Measurements from ENCODE around the gene MACROD2.

Gene MACROD2

GRCh38 chr20:15411781-15412180 lies 1416.5 kb downstream of the MACROD2 start:
- no peak for DNase-seq (ENCODE audit: low read depth, low spot score)

GRCh38 chr20:15415908-15416307 lies 1420.6 kb downstream of the MACROD2 start:
- no peak for DNase-seq (ENCODE audit: low read depth, low spot score)

GRCh38 chr20:15419856-15420255 lies 1424.5 kb downstream of the MACROD2 start:
- DNase-seq (ENCODE audit: low read depth, low spot score): no peak

- no peak for DNase-seq (ENCODE audit: low read depth, low spot score)
Observed at GRCh38 chr20:15422966-15423365, 1427.7 kb downstream of the MACROD2 start.

GRCh38 chr20:15439551-15439950 lies 1444.2 kb downstream of the MACROD2 start:
- DNase-seq (ENCODE audit: low read depth, low spot score): no peak

GRCh38 chr20:15440049-15440820 lies 1444.9 kb downstream of the MACROD2 start:
- no peak for DNase-seq (ENCODE audit: low read depth, low spot score)

GRCh38 chr20:15445056-15445840 lies 1449.9 kb downstream of the MACROD2 start:
- no peak for DNase-seq (ENCODE audit: low read depth, low spot score)

GRCh38 chr20:15446373-15446772 lies 1451.1 kb downstream of the MACROD2 start:
- DNase-seq (ENCODE audit: low read depth, low spot score): no peak

GRCh38 chr20:15447549-15447948 lies 1452.2 kb downstream of the MACROD2 start:
- DNase-seq (ENCODE audit: low read depth, low spot score): no peak

GRCh38 chr20:15449061-15449460 lies 1453.7 kb downstream of the MACROD2 start:
- DNase-seq (ENCODE audit: low read depth, low spot score): no peak

- no peak for DNase-seq (ENCODE audit: low read depth, low spot score)
Observed at GRCh38 chr20:15451241-15451640, 1455.9 kb downstream of the MACROD2 start.

- no peak for DNase-seq (ENCODE audit: low read depth, low spot score)
Observed at GRCh38 chr20:15455279-15455678, 1460.0 kb downstream of the MACROD2 start.

GRCh38 chr20:15461938-15462337 lies 1466.6 kb downstream of the MACROD2 start:
- DNase-seq (ENCODE audit: low read depth, low spot score): no peak

- DNase-seq (ENCODE audit: low read depth, low spot score): no peak
Observed at GRCh38 chr20:15475483-15475882, 1480.2 kb downstream of the MACROD2 start.

GRCh38 chr20:15476186-15476585 lies 1480.9 kb downstream of the MACROD2 start:
- no peak for DNase-seq (ENCODE audit: low read depth, low spot score)

GRCh38 chr20:15476781-15477180 lies 1481.5 kb downstream of the MACROD2 start:
- DNase-seq (ENCODE audit: low read depth, low spot score): no peak

GRCh38 chr20:15482525-15482924 lies 1487.2 kb downstream of the MACROD2 start:
- no peak for DNase-seq (ENCODE audit: low read depth, low spot score)

- DNase-seq (ENCODE audit: low read depth, low spot score): no peak
Observed at GRCh38 chr20:15485519-15485918, 1490.2 kb downstream of the MACROD2 start.

- DNase-seq (ENCODE audit: low read depth, low spot score): no peak
Observed at GRCh38 chr20:15487030-15487429, 1491.7 kb downstream of the MACROD2 start.

- DNase-seq (ENCODE audit: low read depth, low spot score): no peak
Observed at GRCh38 chr20:15487682-15488081, 1492.4 kb downstream of the MACROD2 start.

- no peak for DNase-seq (ENCODE audit: low read depth, low spot score)
Observed at GRCh38 chr20:15491575-15491974, 1496.3 kb downstream of the MACROD2 start.

GRCh38 chr20:15494851-15495250 lies 1499.5 kb downstream of the MACROD2 start:
- DNase-seq (ENCODE audit: low read depth, low spot score): no peak

GRCh38 chr20:15496501-15497039 lies 1501.3 kb downstream of the MACROD2 start:
- no peak for DNase-seq (ENCODE audit: low read depth, low spot score)
